ENCODE data around the gene MAGEA1. TPM values are rescaled to one million over a fixed set of nuclear protein-coding genes. Genes with fewer than 3 reads are reported as not detected.

Gene MAGEA1
- total RNA-seq, 1 experiment from 2014 or later: 0.07 TPM

- Histone ChIP-seq H3K27ac (ENCODE audit: low read length) (no peak overlapping the region), H3K9me3 (ENCODE audit: low read length) (no peaks in the 10 kb centered on the region), H3K27me3 (ENCODE audit: low read length) (peaks cover 71% of the 10 kb centered on the region), H3K36me3 (ENCODE audit: low read depth, low read length) (no peaks in the 10 kb centered on the region), H3K9me2 (replicated peaks; ENCODE audit: low read length) (no peaks in the 10 kb centered on the region), H3K4me2 (ENCODE audit: low read length) (no peak overlapping the region), H3K9ac (ENCODE audit: low read length) (no peak overlapping the region), H3F3A (ENCODE audit: low read length, unreplicated experiment) (no peaks in the 10 kb centered on the region), H3K4me1 (ENCODE audit: insufficient read depth, low read length) (no peaks in the 10 kb centered on the region), H3K4me3 (ENCODE audit: low read length) (no peak overlapping the region), H3K79me2 (ENCODE audit: low read length) (no peaks in the 10 kb centered on the region), H2AFZ (ENCODE audit: low read length) (no peak overlapping the region), H4K20me1 (ENCODE audit: low read length) (no peaks in the 10 kb centered on the region)
- ATAC-seq (no peak), DNase-seq (no peak)
- TF ChIP-seq, protein P1, sequence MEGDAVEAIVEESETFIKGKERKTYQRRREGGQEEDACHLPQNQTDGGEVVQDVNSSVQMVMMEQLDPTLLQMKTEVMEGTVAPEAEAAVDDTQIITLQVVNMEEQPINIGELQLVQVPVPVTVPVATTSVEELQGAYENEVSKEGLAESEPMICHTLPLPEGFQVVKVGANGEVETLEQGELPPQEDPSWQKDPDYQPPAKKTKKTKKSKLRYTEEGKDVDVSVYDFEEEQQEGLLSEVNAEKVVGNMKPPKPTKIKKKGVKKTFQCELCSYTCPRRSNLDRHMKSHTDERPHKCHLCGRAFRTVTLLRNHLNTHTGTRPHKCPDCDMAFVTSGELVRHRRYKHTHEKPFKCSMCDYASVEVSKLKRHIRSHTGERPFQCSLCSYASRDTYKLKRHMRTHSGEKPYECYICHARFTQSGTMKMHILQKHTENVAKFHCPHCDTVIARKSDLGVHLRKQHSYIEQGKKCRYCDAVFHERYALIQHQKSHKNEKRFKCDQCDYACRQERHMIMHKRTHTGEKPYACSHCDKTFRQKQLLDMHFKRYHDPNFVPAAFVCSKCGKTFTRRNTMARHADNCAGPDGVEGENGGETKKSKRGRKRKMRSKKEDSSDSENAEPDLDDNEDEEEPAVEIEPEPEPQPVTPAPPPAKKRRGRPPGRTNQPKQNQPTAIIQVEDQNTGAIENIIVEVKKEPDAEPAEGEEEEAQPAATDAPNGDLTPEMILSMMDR (conservative IDR thresholded peaks at IDR 0.05; ENCODE audit: low read depth, low read length): no peak
- TF ChIP-seq EZH2 (IDR thresholded peaks at IDR 0.05; ENCODE audit: low read length, unreplicated experiment) (no peak), EZH2phosphoT487 (IDR thresholded peaks at IDR 0.05; ENCODE audit: borderline replicate concordance, low read length) (no peak)
- intact Hi-C loops (cut with micrococcal nuclease): no loop called here
- BruUV-seq (replicated peaks): no TSS peak
- ChIA-PET POLR2A (ENCODE audit: unreplicated experiment) (no interaction called here), CTCF (no interaction called here)
These were observed 25.6 kb upstream of the MAGEA1 start for GRCh38 chrX:153153516-153153915.

DNA sequence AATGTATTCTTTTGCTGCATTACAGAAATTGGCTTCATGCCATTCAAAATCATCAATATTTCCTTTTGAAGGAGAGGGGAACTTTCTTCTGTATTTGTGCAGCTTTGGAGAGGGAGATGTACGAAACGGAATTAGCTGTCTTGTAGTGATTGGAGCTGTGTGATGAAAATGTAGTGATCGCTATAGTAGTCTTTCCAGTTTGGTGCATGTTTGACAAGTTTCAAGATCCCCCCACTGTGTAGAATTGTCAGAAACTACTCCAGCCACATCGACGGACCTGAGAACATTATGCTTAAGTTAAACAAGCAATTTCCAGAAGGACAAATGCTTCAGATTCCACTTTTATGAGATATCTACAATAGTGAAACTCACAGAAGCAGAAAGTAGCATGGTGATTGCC lies 21.6 kb upstream of the MAGEA1 start:
- no TSS peak for BruUV-seq (replicated peaks)
- H3K9ac ChIP-seq (ENCODE audit: low read length): no peak overlapping the region
- H3K4me1 ChIP-seq (ENCODE audit: insufficient read depth, low read length): no peaks in the 10 kb centered on the region
- H3K79me2 ChIP-seq (ENCODE audit: low read length): no peaks in the 10 kb centered on the region
- ATAC-seq: no peak
- H3K36me3 ChIP-seq (ENCODE audit: low read depth, low read length): no peaks in the 10 kb centered on the region
- DNase-seq: no peak
- ChIA-PET CTCF (no interaction called here), POLR2A (ENCODE audit: unreplicated experiment) (no interaction called here)
- TF ChIP-seq EZH2 (IDR thresholded peaks at IDR 0.05; ENCODE audit: low read length, unreplicated experiment): no peak
- TF ChIP-seq, protein P1 (conservative IDR thresholded peaks at IDR 0.05; ENCODE audit: low read depth, low read length): no peak
- no peak for TF ChIP-seq EZH2phosphoT487 (IDR thresholded peaks at IDR 0.05; ENCODE audit: borderline replicate concordance, low read length)
- no peak overlapping the region for H3K4me3 ChIP-seq (ENCODE audit: low read length)
- H3K9me3 ChIP-seq (ENCODE audit: low read length): no peaks in the 10 kb centered on the region
- no peak overlapping the region for H3K27ac ChIP-seq (ENCODE audit: low read length)
- H3K4me2 ChIP-seq (ENCODE audit: low read length): no peak overlapping the region
- intact Hi-C loops (cut with micrococcal nuclease): no loop called here
- H3F3A ChIP-seq (ENCODE audit: low read length, unreplicated experiment): no peaks in the 10 kb centered on the region
- no peak overlapping the region for H2AFZ ChIP-seq (ENCODE audit: low read length)
- peaks cover 77% of the 10 kb centered on the region for H3K27me3 ChIP-seq (ENCODE audit: low read length)
- no peaks in the 10 kb centered on the region for H3K9me2 ChIP-seq (replicated peaks; ENCODE audit: low read length)
- no peaks in the 10 kb centered on the region for H4K20me1 ChIP-seq (ENCODE audit: low read length)

DNA sequence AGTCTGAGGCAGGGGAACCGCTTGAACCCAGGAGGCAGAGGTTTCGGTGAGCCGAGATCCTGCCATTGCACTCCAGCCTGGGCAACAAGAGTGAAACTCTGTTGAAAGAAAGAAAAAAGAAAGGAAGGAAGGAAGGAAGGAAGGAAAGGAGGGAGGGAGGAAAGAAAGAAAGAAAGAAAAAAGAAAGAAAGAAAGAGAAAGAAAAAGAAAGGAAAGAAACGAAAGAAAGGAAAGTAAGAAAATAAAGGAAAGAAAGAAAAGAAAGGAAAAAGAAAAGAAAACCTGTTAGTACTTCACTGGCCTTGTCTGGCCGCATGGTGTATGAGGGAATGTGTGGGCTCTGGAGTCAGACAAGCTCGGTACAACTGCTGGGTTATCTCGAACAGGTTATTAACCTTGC lies 20.8 kb upstream of the MAGEA1 start:
- Histone ChIP-seq H3K27ac (ENCODE audit: low read length) (no peak overlapping the region), H3K9me2 (replicated peaks; ENCODE audit: low read length) (no peaks in the 10 kb centered on the region), H3K36me3 (ENCODE audit: low read depth, low read length) (no peaks in the 10 kb centered on the region), H3K4me3 (ENCODE audit: low read length) (no peak overlapping the region), H3K79me2 (ENCODE audit: low read length) (no peaks in the 10 kb centered on the region), H3K9ac (ENCODE audit: low read length) (no peak overlapping the region), H4K20me1 (ENCODE audit: low read length) (no peaks in the 10 kb centered on the region), H3K9me3 (ENCODE audit: low read length) (no peaks in the 10 kb centered on the region), H2AFZ (ENCODE audit: low read length) (no peak overlapping the region), H3F3A (ENCODE audit: low read length, unreplicated experiment) (no peaks in the 10 kb centered on the region), H3K27me3 (ENCODE audit: low read length) (peaks cover 73% of the 10 kb centered on the region), H3K4me2 (ENCODE audit: low read length) (no peak overlapping the region), H3K4me1 (ENCODE audit: insufficient read depth, low read length) (no peaks in the 10 kb centered on the region)
- TF ChIP-seq EZH2phosphoT487 (IDR thresholded peaks at IDR 0.05; ENCODE audit: borderline replicate concordance, low read length) (no peak), EZH2 (IDR thresholded peaks at IDR 0.05; ENCODE audit: low read length, unreplicated experiment) (no peak)
- TF ChIP-seq, protein P1 (conservative IDR thresholded peaks at IDR 0.05; ENCODE audit: low read depth, low read length): no peak
- DNase-seq: no peak
- ChIA-PET CTCF (no interaction called here), POLR2A (ENCODE audit: unreplicated experiment) (no interaction called here)
- intact Hi-C loops (cut with micrococcal nuclease): no loop called here
- no TSS peak for BruUV-seq (replicated peaks)
- ATAC-seq: no peak

Measured in PC-3 (cell line).